K562 (cell line): ENCODE data around the gene OSBPL10.

Experiments used
- CBX8 ChIP-seq: fragments of 200-600 bp; sonication (generic); IDR thresholded peaks from 2 replicates; pipeline ENCODE4 v1.6.1; 2012; ENCODE audit warnings: borderline replicate concordance, mixed run types, low read depth, mild to moderate bottlenecking, moderate library complexity, mixed read lengths, low read length, control low read depth, inconsistent platforms; ENCODE audit not compliant: poor library complexity, severe bottlenecking; ENCODE audit errors: extremely low read depth
- CHD1 ChIP-seq: fragments of 200-600 bp; sonication (generic); IDR thresholded peaks from one replicate; pipeline ENCODE4 v1.6.1; 2012; ENCODE audit warnings: mild to moderate bottlenecking, moderate library complexity, low read length, inconsistent platforms
- CHD2 ChIP-seq: IDR thresholded peaks from 2 replicates; pipeline ENCODE4 v1.6.1; 2011; ENCODE audit warnings: low read depth, low read length
- DNMT1 ChIP-seq: fragments of 450-650 bp; IDR thresholded peaks from 2 replicates; pipeline ENCODE4 v1.6.1; 2016; ENCODE audit warnings: antibody characterized with exemption, mild to moderate bottlenecking
- EP300 ChIP-seq: IDR thresholded peaks from 2 replicates; pipeline ENCODE4 v1.6.1; 2012; ENCODE audit warnings: low read length, improper control_type of control experiment
- EZH2 ChIP-seq: IDR thresholded peaks from 2 replicates; pipeline ENCODE4 v1.6.1; 2012; ENCODE audit warnings: low read depth, mild to moderate bottlenecking, inconsistent platforms, low read length, borderline replicate concordance
- HNRNPK ChIP-seq: fragments of 200-400 bp; formaldehyde crosslinking; IDR thresholded peaks from one replicate; pipeline ENCODE4 v1.6.1; 2018; ENCODE audit warnings: mild to moderate bottlenecking, low read depth, low read length; ENCODE audit not compliant: poor library complexity, severe bottlenecking
- POLR2A ChIP-seq: fragments of 450-650 bp; conservative IDR thresholded peaks from 2 replicates; pipeline ENCODE4 v1.6.1; 2016
- SMAD3 ChIP-seq: fragments of 450-650 bp; formaldehyde crosslinking; conservative IDR thresholded peaks from 2 replicates; pipeline ENCODE4 v1.4.0; 2020; ENCODE audit warnings: mild to moderate bottlenecking
- TCF7 ChIP-seq: sonication (generic); IDR thresholded peaks from 2 replicates; pipeline ENCODE4 v1.6.1; 2016; ENCODE audit warnings: antibody characterized with exemption, borderline replicate concordance
- TF ChIP-seq, protein P1 (sequence below), 3 experiments: IDR thresholded peaks in 2 of 3; conservative IDR thresholded peaks in 1 of 3; 2 replicates each; pipeline ENCODE4 v1.5.1; 2011 to 2012; ENCODE audit warnings: low read length in 3 of 3, mild to moderate bottlenecking in 3 of 3, control low read depth in 2 of 3, improper control_type of control experiment in 1 of 3, inconsistent platforms in 1 of 3, low read depth in 1 of 3, mixed read lengths in 1 of 3, moderate library complexity in 1 of 3; ENCODE audit not compliant: insufficient read depth in 2 of 3
- TF ChIP-seq, protein P2 (sequence below), 2 experiments: IDR thresholded peaks; 2 replicates each; pipeline ENCODE4 v1.6.1; 2011; ENCODE audit warnings: borderline replicate concordance in 1 of 2, control low read depth in 1 of 2, low read depth in 1 of 2, low read length in 1 of 2, mild to moderate bottlenecking in 1 of 2, mixed read lengths in 1 of 2, moderate library complexity in 1 of 2; ENCODE audit not compliant: insufficient read depth in 1 of 2, insufficient read length in 1 of 2, poor library complexity in 1 of 2, severe bottlenecking in 1 of 2; ENCODE audit errors: extremely low read depth in 1 of 2

DNA sequence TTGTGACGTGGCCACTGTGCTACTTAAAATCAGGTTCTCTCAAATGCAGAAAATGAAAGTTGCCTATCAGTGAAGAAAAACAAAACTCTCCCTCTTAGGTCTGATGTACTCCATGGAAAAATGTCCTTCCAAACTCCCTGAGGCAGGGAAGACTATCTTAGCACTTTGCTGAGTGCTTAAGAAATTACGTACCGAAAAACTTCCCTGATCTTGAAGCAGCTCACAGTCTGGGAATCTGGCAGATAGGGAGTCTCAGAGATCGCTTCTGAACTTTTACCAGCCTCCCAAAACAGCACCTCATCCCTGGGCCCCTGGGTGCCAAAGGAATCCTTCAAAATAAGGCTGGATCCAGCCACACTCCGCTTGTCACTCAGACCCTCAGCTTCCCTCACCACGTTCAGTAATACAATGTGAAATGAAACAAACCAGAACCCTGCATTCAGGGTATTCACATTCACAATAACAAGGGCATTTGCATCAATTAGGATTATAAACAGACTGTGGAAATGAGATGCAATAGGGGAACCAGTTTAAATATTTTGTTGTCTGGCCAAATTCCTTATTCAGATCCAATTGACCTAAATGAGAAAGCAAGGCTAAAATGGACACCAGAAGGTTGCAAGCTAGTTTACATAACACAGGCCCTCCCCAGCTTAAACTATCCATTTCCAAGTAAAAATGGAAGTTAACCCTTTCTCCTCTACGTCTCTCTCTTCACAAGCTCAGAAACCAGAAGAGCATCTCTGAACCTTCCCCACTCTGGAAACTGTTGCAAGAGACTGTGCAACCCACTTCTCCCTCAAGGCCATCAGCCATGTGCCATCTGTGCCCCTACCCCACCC, 20.9 kb downstream of the OSBPL10 start:
- TF ChIP-seq, protein P1, sequence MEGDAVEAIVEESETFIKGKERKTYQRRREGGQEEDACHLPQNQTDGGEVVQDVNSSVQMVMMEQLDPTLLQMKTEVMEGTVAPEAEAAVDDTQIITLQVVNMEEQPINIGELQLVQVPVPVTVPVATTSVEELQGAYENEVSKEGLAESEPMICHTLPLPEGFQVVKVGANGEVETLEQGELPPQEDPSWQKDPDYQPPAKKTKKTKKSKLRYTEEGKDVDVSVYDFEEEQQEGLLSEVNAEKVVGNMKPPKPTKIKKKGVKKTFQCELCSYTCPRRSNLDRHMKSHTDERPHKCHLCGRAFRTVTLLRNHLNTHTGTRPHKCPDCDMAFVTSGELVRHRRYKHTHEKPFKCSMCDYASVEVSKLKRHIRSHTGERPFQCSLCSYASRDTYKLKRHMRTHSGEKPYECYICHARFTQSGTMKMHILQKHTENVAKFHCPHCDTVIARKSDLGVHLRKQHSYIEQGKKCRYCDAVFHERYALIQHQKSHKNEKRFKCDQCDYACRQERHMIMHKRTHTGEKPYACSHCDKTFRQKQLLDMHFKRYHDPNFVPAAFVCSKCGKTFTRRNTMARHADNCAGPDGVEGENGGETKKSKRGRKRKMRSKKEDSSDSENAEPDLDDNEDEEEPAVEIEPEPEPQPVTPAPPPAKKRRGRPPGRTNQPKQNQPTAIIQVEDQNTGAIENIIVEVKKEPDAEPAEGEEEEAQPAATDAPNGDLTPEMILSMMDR (IDR thresholded peaks at IDR 0.05 in 2 of 3, conservative IDR thresholded peaks at IDR 0.05 in 1 of 3; ENCODE audit: insufficient read depth in 2 of 3, low read depth in 1 of 3, low read length in 3 of 3), result no peak
- TF ChIP-seq POLR2A, result no peak
- TF ChIP-seq CHD1, result no peak
- TF ChIP-seq CBX8, result no peak
- no peak for TF ChIP-seq SMAD3 (CRISPR knock-in tag)
- no peak for TF ChIP-seq TCF7
- no peak for TF ChIP-seq HNRNPK
- TF ChIP-seq, protein P2, sequence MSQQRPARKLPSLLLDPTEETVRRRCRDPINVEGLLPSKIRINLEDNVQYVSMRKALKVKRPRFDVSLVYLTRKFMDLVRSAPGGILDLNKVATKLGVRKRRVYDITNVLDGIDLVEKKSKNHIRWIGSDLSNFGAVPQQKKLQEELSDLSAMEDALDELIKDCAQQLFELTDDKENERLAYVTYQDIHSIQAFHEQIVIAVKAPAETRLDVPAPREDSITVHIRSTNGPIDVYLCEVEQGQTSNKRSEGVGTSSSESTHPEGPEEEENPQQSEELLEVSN (IDR thresholded peaks at IDR 0.05; ENCODE audit: borderline replicate concordance in 1 of 2, extremely low read depth in 1 of 2, insufficient read depth in 1 of 2, insufficient read length in 1 of 2, low read depth in 1 of 2, low read length in 1 of 2, poor library complexity in 1 of 2, severe bottlenecking in 1 of 2), result no peak
- no peak for TF ChIP-seq DNMT1
- TF ChIP-seq CHD2, result no peak
- TF ChIP-seq EZH2, result no peak
- TF ChIP-seq EP300, result no peak
